Gastroesophageal sphincter (tissue), 3 donors: ENCODE measurements around the gene POMT2.

Source experiments
- CTCF ChIP-seq, 4 experiments: fragments of 200-600 bp in 2 of 4; fragments of 450-650 bp in 2 of 4; sonication (generic) in 1 of 4; IDR thresholded peaks; one replicate each; pipeline ENCODE4 v1.5.1; 2017 to 2019; ENCODE audit warnings: antibody characterized with exemption in 4 of 4, mild to moderate bottlenecking in 2 of 4, moderate library complexity in 2 of 4
- POLR2A ChIP-seq, 2 donors: fragments of 450-650 bp; IDR thresholded peaks; one replicate each; pipeline ENCODE4 v1.6.1; 2017; ENCODE audit warnings: antibody characterized with exemption in 2 of 2, mild to moderate bottlenecking in 2 of 2, moderate library complexity in 1 of 2
- POLR2AphosphoS5 ChIP-seq: sonication (generic); formaldehyde crosslinking; IDR thresholded peaks from one replicate; pipeline ENCODE4 v1.6.1; 2017; ENCODE audit warnings: antibody characterized with exemption

GRCh38 chr14:77238996-77239395 is 81.7 kb downstream of the POMT2 start:
- no peak for TF ChIP-seq CTCF (IDR thresholded peaks at IDR 0.05)
- TF ChIP-seq POLR2A (IDR thresholded peaks at IDR 0.05), result no peak
- TF ChIP-seq POLR2AphosphoS5, result no peak
